T-helper 1 cell treated with Interleukin-12 subunit alpha and Interleukin-12 subunit beta and Interleukin-4 antibody, amounts not matched to agents 30 ng/mL and 1 ng/mL, for 36 hours (primary cell): ENCODE measurements around the gene DENND6B. TPM values are rescaled to one million over a fixed set of nuclear protein-coding genes. Genes with fewer than 3 reads are reported as not detected.

Experiments
- intact Hi-C: fragments of 100-400 bp; cut with micrococcal nuclease; formaldehyde crosslinking; loops from one replicate; pipeline ENCODE4 v1.15.1; 2024
- total RNA-seq: library from RNA; stranded (reverse); gene quantifications from 2 replicates; pipeline ENCODE4 v1.2.3, GENCODE V29; 2022

DENND6B gene
- total RNA-seq, 1 donor from 2014 or later: 2.9 TPM

DNA sequence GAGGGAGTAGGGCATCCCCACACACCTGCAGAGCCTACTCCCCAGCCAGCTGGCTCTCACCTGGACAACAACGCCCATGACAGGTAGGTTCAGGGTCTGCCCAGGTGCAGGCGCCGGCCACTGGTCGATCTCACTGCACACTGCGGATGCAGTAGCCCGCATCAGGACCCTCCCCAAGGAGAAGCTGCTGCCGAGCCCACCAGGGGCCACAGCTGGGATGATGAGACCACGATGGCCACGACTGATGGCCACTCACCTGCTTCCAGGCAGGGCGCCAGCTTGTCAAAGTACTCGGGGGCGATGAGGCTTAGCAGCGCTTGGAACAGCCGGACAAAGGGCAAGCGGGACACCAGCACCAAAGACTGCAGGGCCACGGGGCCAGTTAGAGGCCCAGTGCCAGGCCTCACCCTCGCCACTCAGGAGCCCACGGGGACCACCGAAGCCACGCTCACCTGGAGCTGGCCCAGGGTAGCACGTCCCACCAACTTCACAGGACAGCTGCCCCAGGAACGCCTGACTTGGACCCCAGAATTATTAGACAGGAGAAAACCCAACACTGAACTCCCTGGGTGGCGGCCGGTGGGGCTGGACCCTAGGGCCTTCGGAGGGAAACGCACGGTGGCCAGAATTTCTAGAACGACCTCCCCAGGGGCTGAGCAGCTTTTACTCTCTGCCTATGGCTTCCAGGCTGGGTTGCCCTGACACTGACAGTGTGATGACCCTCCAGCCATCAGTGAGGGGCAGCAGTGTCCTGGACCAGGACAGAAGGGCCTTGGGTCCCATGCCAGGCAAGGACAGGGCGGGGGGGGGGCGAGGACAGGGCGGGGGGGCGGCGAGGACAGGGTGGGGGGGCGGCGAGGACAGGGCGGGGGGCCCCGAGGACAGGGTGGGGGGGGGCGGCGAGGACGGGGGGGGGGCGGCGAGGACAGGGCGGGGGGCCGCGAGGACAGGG lies 10.4 kb downstream of the DENND6B start:
- intact Hi-C loops: no loop called here

- intact Hi-C loops: no loop called here
These were observed 11.3 kb downstream of the DENND6B start for GRCh38 chr22:50315289-50316113.

DNA sequence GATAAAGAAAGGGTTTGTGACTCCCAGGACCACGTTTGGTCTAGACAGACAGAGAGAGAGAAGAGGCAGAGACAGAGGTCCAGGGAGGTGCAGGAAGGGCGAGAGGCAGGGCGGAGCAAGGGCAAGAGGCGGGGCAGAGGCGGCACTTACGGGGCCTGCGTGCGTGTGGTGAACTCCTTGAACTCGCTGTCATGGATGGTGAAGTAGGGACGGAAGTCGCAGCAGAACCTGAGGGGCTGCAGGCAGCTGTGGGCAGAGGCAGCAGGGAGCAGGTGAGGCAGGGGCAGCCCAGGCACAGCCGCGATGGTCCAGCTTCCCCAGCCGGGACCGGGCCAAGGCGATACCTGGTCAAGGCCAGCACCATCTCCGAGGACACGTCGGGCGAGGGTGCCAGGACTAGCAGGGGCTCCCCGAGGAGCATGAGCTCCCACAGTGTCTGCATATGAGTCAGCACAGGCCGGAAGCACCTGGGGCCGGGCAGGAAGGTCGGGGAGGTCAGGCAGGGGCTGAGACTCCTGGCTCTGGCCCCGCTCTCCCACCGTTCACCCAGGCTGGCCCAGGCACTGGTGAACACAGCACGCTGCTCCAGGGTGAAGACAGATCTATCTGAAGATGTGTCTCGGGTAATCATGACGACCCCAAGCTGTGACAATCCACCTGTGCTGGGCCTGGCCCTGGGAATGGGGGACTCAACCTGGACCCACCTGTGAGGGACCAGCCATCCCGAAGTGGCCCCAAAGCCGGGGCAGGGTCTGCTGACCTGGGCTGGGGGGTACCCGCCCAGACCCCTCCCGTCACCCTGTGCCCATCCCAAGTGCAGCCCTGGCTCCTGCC lies 12.1 kb downstream of the DENND6B start:
- intact Hi-C loops: no loop called here

DNA sequence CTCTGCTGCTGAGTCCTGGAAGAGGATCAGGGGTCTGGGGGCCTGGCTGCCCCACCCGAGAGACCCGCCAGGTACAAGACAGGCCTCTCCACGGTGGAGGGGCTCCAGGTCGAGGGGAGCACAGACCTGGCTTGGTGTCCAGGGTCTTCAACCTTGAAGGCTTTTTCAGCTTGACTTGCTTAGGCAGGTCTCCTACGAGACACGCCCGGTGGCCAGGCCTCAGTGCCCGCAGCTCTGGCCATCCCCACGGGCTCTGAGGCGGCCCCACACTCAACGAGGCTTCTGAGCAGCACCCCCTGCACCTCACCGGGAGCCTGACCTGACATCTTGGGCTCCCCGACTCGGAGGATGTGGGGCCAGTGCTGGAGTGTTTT lies 12.7 kb downstream of the DENND6B start:
- intact Hi-C loops: no loop called here

- intact Hi-C loops: no loop called here
These were observed 13.2 kb downstream of the DENND6B start for GRCh38 chr22:50313600-50313999.

DNA sequence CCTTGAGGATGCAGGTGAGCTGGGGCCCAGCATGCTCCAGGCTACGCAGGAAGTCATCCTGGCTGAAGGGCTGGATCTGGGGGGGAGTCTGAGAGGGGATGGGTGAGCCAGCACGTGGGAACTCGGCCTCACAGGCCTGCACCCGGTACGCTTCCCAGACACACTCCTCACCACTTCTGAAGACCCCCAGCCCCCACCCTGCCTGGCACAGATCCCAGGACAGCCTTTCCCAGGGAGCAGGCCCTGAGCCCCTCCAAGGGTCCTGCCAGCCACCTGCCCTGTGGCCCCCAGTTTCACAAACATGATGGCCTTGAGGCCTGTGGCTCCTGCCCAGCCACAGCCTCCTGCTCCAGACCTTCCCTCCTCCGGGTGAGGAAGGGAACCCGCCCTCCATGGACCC lies 13.8 kb downstream of the DENND6B start:
- intact Hi-C loops: no loop called here

- intact Hi-C loops: no loop called here
These were observed 14.4 kb downstream of the DENND6B start for GRCh38 chr22:50312371-50312770.

DNA sequence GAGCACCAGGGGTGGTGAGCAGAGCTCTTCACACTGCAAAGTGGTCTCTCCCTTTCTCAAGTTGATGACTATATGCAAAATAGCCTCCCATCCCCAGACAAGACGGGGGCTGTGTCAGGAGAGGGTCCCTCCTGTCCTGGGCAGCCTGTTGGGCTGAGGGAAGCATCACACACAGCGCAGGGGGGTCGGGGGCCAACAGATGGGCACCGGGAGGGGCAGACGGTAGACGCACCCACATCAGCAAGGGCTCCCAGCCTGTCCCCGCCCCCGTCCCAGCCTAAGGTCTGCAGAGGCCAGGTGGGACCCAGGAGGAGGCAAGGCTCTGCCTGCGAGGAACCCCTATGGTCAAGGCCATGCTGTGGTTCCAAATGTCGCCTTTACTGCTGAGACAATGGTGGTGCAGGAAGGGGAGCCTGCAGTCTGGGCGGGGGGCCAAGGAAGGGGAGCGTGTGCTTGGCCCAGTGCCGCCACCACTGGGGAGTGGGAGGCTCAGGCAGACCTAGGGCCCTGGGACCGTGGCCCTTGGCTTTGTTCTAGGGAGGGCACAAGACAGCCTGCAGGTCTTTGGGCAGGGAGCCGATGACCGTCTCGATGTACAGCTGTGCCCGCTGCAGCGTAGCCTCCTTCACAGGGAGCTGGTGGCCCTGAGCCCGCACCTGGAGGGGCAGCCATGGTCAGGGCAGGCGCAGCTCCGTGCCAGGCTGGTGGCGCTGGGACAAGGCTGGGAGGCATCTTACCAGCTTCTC lies 15.0 kb downstream of the DENND6B start:
- intact Hi-C loops: no loop called here

DNA sequence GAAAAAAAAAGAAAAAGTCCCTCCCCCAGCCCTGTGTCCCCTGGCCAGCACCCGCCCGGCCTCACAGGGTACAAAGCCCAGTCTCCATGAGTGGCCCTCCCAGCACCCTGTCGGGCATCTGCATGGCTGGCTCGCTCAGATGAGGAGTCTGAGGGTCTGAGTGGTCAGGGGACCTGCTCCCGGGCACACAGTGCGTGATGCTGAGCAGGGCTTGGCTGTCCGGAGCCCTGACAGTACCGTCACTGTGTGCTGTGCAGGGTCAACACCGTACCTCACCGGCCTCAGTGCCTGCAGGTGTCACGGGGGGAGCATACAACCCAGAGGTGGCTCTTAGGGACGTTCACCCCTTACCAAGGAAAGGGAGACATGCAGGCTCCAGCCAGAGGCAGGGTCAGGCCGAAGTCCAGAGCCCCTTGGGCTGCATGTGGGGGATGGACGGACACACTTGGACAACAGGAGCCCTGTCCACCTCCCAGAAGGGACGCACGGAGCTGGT lies 15.8 kb downstream of the DENND6B start:
- intact Hi-C loops: no loop called here

DNA sequence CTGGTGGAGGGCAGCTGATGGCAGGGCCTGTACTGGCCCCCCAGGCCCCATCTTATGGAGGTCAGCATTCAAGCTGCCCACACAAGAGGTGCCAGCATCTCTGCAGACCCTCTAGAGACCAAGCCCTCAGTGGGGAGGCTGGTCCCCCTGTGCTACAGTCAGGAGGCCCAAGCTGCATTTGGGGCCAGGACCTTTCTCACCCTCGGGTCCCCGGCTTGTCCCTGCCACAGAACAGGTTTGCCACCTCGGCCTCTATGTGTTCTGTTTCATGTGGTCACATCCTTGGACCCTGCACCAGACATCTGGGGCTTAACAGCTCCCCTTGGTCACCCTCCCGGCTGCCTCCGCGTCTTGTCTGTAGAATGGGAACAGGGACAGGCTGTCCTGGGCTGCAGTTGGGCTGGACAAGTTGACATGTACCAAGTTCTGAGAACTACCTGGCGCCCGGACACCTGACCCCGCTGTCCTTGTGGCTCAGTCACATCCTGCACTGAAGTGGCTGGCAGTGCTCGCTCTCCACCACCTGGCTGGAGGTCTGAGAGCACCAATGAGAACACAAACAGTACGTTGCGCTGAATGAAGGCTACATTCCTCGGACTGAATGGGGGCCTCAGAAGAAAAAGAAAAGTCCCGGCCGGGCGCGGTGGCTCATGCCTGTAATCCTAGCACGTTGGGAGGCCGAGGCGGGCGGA lies 16.6 kb downstream of the DENND6B start:
- intact Hi-C loops: no loop called here

DNA sequence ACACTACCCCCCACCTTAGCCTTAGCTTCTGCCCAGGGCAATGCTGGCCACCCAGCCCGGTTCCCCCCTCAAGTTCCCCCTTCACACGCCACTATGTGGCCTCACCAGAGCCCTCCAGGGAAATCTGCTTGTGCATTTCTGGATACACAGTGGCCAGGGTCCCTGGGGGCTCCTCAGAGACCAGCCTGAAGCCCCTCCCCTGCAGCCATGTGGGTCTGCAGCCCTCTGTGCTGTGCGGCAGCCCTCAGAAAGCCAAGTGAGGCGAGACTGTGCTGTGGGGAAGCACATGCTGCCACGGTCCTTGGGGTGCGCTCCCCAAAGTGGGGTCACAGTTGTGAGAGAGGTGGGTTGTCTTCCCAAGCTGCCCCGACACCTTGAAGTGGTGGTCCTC lies 17.2 kb downstream of the DENND6B start:
- intact Hi-C loops: loop anchor here (5.0 kb wide), 1 partner anchor 37 kb away; the partner anchor contains the start of gene MAPK11

DNA sequence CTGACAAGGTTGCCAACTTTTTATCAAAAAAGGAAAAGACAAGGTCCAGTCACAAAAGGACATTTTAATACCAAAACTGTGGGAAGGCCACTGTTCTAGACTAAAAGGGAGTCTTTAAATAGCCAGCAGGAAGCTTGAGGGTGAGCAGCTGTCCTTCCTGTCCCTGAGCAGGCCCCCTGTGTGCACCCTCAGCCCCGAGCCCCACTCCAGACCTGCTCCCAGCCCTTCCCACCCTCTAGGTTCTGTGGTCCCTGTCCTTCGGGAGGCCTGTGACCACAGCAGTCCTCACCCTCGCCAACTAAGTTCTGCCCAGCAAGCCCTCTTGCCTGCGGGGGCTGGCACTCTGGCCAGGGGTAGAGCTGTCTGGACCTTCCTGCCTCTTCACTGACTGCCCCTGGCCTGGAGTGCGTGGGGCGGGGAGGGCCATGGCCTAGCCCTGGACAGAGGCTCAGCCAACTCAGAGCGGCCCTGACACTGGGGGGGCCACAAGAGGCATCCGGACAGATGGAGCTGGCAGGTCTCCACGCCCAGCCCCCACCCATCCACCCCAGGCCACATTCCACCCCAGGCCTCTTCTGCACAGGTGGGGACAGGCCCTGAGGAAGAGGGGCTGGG lies 17.7 kb downstream of the DENND6B start:
- intact Hi-C loops: loop anchor here (5.0 kb wide), 1 partner anchor 37 kb away; the partner anchor contains the start of gene MAPK11

DNA sequence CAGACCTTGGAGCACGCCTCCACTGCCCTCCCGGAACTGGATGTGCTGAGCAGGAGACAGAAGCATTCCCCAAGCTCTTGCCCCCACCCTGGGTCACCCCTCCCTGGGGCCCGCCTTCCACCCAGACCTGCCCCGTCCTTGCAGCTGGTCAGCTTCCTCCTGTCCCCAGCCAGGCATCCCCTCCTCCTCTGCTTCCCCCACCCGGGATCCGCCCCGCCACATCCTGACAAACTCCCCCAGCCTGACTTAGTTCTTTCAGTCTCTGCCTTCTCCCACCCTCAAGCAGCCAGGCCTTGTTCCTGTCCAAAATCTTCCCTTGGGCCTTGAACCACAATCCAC lies 18.2 kb downstream of the DENND6B start:
- intact Hi-C loops: loop anchor here (5.0 kb wide), 1 partner anchor 36 kb away; the partner anchor contains the start of gene MAPK11

GRCh38 chr22:50307890-50308596 lies 18.8 kb downstream of the DENND6B start:
- intact Hi-C loops: loop anchor here (5.0 kb wide), 1 partner anchor 36 kb away; the partner anchor contains the start of gene MAPK11

- intact Hi-C loops: loop anchor here (5.0 kb wide), 1 partner anchor 35 kb away; the partner anchor contains the start of gene MAPK11
These were observed 19.8 kb downstream of the DENND6B start, which contains the start of gene PLXNB2 for GRCh38 chr22:50306753-50307749. Gene PLXNB2, minus strand, starts transcription at chr22:50307646. Its CDS starts 17,062 bp downstream, at chr22:50290584.

DNA sequence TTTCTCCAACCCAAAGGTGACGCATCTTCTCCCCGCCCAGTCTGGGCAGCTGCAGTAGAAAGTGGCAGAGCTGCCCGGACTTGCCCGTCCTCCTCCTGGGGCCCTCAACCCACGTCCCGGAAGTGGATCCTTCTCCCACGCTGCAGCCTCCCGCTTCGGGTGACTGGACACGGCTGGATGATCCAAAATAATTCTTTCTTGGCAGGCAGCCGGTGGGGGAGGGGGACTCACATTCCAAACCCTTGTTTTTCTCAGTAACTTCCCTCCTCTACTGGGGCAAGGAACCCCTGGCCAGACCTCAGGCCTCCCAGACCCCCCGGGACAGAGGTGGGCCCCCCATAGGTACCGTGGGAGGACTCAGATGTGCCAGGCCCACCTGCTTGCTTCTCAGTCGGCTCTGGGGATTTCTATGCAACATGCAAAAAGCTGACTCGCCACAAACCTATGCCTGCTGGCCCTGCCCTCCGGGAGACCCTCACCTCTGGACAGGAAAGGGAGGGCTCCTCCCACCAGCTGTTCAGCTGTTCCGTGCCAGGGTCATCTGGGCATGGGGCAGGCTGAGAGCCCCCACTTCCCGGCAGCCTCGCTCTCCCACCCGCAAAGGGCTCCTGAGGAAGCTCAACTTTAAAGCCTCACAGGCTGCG lies 20.8 kb downstream of the DENND6B start:
- intact Hi-C loops: loop anchor here (5.0 kb wide), 1 partner anchor 34 kb away; the partner anchor contains the start of gene MAPK11
